ENCODE measurements around the gene MGRN1. TPM values are rescaled to one million over a fixed set of nuclear protein-coding genes. Genes with fewer than 3 reads are reported as not detected.

MGRN1 gene
- total and polyA plus RNA-seq, 2 of the 13 experiments (the other 11 are each of a cell fraction or from before 2014, with no cell fraction given): 11.9 to 12.6 TPM

- Histone ChIP-seq H3K4me2 (ENCODE audit: low read depth, low read length) (peak overlapping the region; percentile 81), H3K27me3 (ENCODE audit: control insufficient read depth in 1 of 2, insufficient read depth in 2 of 2, low read length in 2 of 2) (no peaks in the 10 kb centered on the region; a peak in 2 of 5 replicates), H3K79me2 (ENCODE audit: insufficient read depth, low read length) (peaks cover 21% of the 10 kb centered on the region), H3K9ac (ENCODE audit: insufficient read depth, low read depth, low read length) (peak overlapping the region; percentile 95), H3K27ac (ENCODE audit: extremely low read length, insufficient read depth, low read length) (peak overlapping the region; percentile 80), H2AFZ (ENCODE audit: low read length) (no peak overlapping the region), H4K20me1 (ENCODE audit: insufficient read depth, low read length) (no peaks in the 10 kb centered on the region), H3K4me3 (replicated peaks in 1 of 3; ENCODE audit: insufficient read depth in 1 of 3, low read depth in 2 of 3, low read length in 3 of 3) (peak overlapping the region; percentile 98 to 100 (median 100)), H3K4me1 (ENCODE audit: insufficient read depth, low read length) (peaks cover 20% of the 10 kb centered on the region), H3K9me3 (ENCODE audit: low read length) (no peaks in the 10 kb centered on the region), H3K36me3 (replicated peaks in 1 of 2; ENCODE audit: control insufficient read depth in 1 of 2, insufficient read depth in 2 of 2, low read length in 2 of 2) (peaks cover 4 to 10% of the 10 kb centered on the region in 2 experiments; a peak in 3 of 5 replicates)
- ChIA-PET POLR2A (interaction anchor here (0.9 to 3.1 kb wide), 15 partner anchors 24 to 307 kb away, joined by 3 to 40 read pairs (median 5); partner anchors contain the start of genes NUDT16L1, ROGDI, SEC14L5 and SEPTIN12), CTCF (ENCODE audit: low intra/inter-chr PET ratio, low total read pairs) (interaction anchor here (0.6 kb wide), 1 partner anchor 81 kb away, joined by 3 read pairs; no protein-coding TSS in a partner anchor)
- DNase-seq (ENCODE audit: low spot score) (no peak), FAIRE-seq (no peak), ATAC-seq (peak; percentile 5; the same call in 2 of the 3 replicates)
- under 1% methylated on average over 6 of the region's 19 CpGs for WGBS (ENCODE audit: low lambda C conversion rate)
- BruUV-seq (replicated peaks): TSS peak; percentile 68
- in situ Hi-C loops (cut with HindIII; ENCODE audit: extremely low pct_ligation_motif_present, low pct_unique_long_range_greater_than_20kb): no loop called here
- intact Hi-C loops (cut with micrococcal nuclease; ENCODE audit: unreplicated experiment): loop anchor here (5.0 kb wide), 1 partner anchor 69 kb away; the partner anchor contains the start of gene ROGDI
- peak; percentile 83; the same call in 1 of the 2 replicates for TF ChIP-seq GLI4 (CRISPR knock-in tag; IDR thresholded peaks at IDR 0.05; ENCODE audit: borderline replicate concordance)
- TF ChIP-seq, protein P1, sequence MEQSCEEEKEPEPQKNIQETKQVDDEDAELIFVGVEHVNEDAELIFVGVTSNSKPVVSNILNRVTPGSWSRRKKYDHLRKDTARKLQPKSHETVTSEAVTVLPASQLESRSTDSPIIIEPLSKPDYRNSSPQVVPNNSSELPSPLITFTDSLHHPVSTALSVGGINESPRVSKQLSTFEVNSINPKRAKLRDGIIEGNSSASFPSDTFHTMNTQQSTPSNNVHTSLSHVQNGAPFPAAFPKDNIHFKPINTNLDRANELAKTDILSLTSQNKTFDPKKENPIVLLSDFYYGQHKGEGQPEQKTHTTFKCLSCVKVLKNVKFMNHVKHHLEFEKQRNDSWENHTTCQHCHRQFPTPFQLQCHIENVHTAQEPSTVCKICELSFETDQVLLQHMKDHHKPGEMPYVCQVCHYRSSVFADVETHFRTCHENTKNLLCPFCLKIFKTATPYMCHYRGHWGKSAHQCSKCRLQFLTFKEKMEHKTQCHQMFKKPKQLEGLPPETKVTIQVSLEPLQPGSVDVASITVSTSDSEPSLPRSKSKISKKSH (CRISPR knock-in tag; IDR thresholded peaks at IDR 0.05; ENCODE audit: borderline replicate concordance): 0 out of 2 replicates have a peak, but pooled peaks have one; percentile 17
- TF ChIP-seq ZNF891 (CRISPR knock-in tag; IDR thresholded peaks at IDR 0.05): 0 out of 2 replicates have a peak, but pooled peaks have one; percentile 33
- TF ChIP-seq ZNF709 (CRISPR knock-in tag; IDR thresholded peaks at IDR 0.05): 0 out of 2 replicates have a peak, but pooled peaks have one; percentile 34
- TF ChIP-seq NFKB2 (CRISPR knock-in tag; IDR thresholded peaks at IDR 0.05; ENCODE audit: borderline replicate concordance): 0 out of 2 replicates have a peak, but pooled peaks have one; percentile 9
- no peak for TF ChIP-seq HMG20B (CRISPR knock-in tag; conservative IDR thresholded peaks at IDR 0.05)
- TF ChIP-seq ZBTB7A (CRISPR knock-in tag; IDR thresholded peaks at IDR 0.05): no peak
- peak; percentile 65; the same call in 1 of the 2 replicates for TF ChIP-seq CHCHD3 (CRISPR knock-in tag; IDR thresholded peaks at IDR 0.05)
- TF ChIP-seq, protein P2, sequence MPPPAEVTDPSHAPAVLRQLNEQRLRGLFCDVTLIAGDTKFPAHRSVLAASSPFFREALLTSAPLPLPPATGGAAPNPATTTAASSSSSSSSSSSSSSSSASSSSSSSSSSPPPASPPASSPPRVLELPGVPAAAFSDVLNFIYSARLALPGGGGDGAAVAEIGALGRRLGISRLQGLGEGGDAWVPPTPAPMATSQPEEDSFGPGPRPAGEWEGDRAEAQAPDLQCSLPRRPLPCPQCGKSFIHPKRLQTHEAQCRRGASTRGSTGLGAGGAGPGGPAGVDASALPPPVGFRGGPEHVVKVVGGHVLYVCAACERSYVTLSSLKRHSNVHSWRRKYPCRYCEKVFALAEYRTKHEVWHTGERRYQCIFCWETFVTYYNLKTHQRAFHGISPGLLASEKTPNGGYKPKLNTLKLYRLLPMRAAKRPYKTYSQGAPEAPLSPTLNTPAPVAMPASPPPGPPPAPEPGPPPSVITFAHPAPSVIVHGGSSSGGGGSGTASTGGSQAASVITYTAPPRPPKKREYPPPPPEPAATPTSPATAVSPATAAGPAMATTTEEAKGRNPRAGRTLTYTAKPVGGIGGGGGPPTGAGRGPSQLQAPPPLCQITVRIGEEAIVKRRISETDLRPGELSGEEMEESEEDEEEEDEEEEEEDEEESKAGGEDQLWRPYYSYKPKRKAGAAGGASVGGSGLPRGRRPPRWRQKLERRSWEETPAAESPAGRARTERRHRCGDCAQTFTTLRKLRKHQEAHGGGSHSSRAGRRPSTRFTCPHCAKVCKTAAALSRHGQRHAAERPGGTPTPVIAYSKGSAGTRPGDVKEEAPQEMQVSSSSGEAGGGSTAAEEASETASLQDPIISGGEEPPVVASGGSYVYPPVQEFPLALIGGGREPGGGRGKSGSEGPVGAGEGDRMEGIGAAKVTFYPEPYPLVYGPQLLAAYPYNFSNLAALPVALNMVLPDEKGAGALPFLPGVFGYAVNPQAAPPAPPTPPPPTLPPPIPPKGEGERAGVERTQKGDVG (CRISPR knock-in tag; IDR thresholded peaks at IDR 0.05; ENCODE audit: borderline replicate concordance): peak; percentile 4; the same call in 1 of the 2 replicates
- 0 out of 2 replicates have a peak, but pooled peaks have one; percentile 38 for TF ChIP-seq ZNF484 (CRISPR knock-in tag; IDR thresholded peaks at IDR 0.05; ENCODE audit: borderline replicate concordance, low read depth)
- 0 out of 2 replicates have a peak, but pooled peaks have one; percentile 17 for TF ChIP-seq GFI1 (CRISPR knock-in tag; IDR thresholded peaks at IDR 0.05; ENCODE audit: borderline replicate concordance)
- TF ChIP-seq ZNF782 (CRISPR knock-in tag; IDR thresholded peaks at IDR 0.05; ENCODE audit: borderline replicate concordance): no peak
- 0 out of 2 replicates have a peak, but pooled peaks have one; percentile 43 for TF ChIP-seq ZNF746 (CRISPR knock-in tag; IDR thresholded peaks at IDR 0.05)
- TF ChIP-seq KDM5A (IDR thresholded peaks at IDR 0.05; ENCODE audit: borderline replicate concordance, low read length): peak; percentile 35; the same call in 1 of the 2 replicates
- peak; percentile 49; the same call in 1 of the 2 replicates for TF ChIP-seq AHR (CRISPR knock-in tag; IDR thresholded peaks at IDR 0.05)
- TF ChIP-seq KLF12 (CRISPR knock-in tag; IDR thresholded peaks at IDR 0.05; ENCODE audit: borderline replicate concordance): no peak
- 0 out of 2 replicates have a peak, but pooled peaks have one; percentile 69 for TF ChIP-seq FOXO4 (CRISPR knock-in tag; conservative IDR thresholded peaks at IDR 0.05)
These were observed 109.1 kb downstream of the MGRN1 start for GRCh38 chr16:4733747-4734062.

All from HepG2 (cell line).